Measurements from ENCODE around the gene CLCF1. TPM values are rescaled to one million over a fixed set of nuclear protein-coding genes. Genes with fewer than 3 reads are reported as not detected.
A peak's percentile ranks its signal among the peaks of the same experiment; 100 is the strongest.
"Not testable (repeated sequence)": the region's sequence is repeated elsewhere in the genome, so short reads cannot be mapped to it uniquely, and the experiment has no call there.

CLCF1 gene
- total and polyA plus RNA-seq, 7 donors, result 0.92 to 49.8 (median 4.3) TPM

- TF ChIP-seq POLR2A (IDR thresholded peaks at IDR 0.05) (no peak), EP300 (IDR thresholded peaks at IDR 0.05) (no peak), POLR2AphosphoS5 (IDR thresholded peaks at IDR 0.05) (no peak)
- TF ChIP-seq, protein P1, sequence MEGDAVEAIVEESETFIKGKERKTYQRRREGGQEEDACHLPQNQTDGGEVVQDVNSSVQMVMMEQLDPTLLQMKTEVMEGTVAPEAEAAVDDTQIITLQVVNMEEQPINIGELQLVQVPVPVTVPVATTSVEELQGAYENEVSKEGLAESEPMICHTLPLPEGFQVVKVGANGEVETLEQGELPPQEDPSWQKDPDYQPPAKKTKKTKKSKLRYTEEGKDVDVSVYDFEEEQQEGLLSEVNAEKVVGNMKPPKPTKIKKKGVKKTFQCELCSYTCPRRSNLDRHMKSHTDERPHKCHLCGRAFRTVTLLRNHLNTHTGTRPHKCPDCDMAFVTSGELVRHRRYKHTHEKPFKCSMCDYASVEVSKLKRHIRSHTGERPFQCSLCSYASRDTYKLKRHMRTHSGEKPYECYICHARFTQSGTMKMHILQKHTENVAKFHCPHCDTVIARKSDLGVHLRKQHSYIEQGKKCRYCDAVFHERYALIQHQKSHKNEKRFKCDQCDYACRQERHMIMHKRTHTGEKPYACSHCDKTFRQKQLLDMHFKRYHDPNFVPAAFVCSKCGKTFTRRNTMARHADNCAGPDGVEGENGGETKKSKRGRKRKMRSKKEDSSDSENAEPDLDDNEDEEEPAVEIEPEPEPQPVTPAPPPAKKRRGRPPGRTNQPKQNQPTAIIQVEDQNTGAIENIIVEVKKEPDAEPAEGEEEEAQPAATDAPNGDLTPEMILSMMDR (IDR thresholded peaks at IDR 0.05), result no peak
- no peaks in the 10 kb centered on the region for H3K9me3 ChIP-seq
- no peak for DNase-seq
- WGBS, 2 donors, result 82 to 83% methylated on average over 3 of the region's 3 CpGs
- H3K27me3 ChIP-seq, result no peaks in the 10 kb centered on the region
- H3K27ac ChIP-seq, result no peak overlapping the region
- peaks cover 0 to 4% (median 0%) of the 10 kb centered on the region in 4 donors for H3K36me3 ChIP-seq
- intact Hi-C loops (cut with DNase I), result no loop called here
- no peak overlapping the region for H3K4me3 ChIP-seq
- H3K4me1 ChIP-seq, result peaks cover 0 to 34% (median 26%) of the 10 kb centered on the region in 4 donors
These were observed 53.4 kb downstream of the CLCF1 start for GRCh38 chr11:67320011-67320410.

DNA sequence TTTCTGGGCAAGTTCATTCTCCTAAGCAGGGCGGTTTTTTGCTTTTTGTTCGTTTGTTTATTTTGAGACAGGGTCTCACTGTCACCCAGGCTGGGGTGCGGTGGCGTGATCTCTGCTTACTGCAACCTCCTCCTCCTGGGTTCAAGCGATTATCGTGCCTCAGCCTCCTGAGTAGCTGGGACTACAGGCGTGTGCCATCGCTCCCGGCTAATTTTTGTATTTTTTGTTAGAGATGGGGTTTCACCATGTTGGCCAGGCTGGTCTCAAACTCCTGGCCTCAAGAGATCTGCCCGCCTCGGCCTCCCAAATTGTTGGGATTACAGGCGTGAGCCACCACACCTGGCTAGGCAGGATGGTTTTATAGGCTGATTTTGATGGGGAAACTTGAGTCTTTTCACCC is 54.5 kb downstream of the CLCF1 start:
- not testable (repeated sequence) for H3K36me3 ChIP-seq, H3K9me3 ChIP-seq, H3K4me3 ChIP-seq, H3K27ac ChIP-seq, H3K27me3 ChIP-seq, DNase-seq
- WGBS, 2 donors, result 77 to 91% methylated on average over 12 of the region's 12 CpGs
- peaks cover 0 to 34% (median 26%) of the 10 kb centered on the region in 4 donors for H3K4me1 ChIP-seq
- intact Hi-C loops (cut with DNase I), result loop anchor here (5.0 kb wide), 1 partner anchor 237 kb away; no protein-coding TSS in a partner anchor

GRCh38 chr11:67317888-67318555 is 55.4 kb downstream of the CLCF1 start:
- Histone ChIP-seq H3K4me1 (peaks cover 0 to 34% (median 26%) of the 10 kb centered on the region in 4 donors), H3K4me3 (peak overlapping the region; percentile 53 to 80 (median 72)), H3K27ac (peak overlapping the region; percentile 85 to 98 (median 90)), H3K9me3 (no peaks in the 10 kb centered on the region), H3K27me3 (no peaks in the 10 kb centered on the region), H3K36me3 (no peaks in the 10 kb centered on the region)
- no peak for TF ChIP-seq POLR2A (IDR thresholded peaks at IDR 0.05)
- TF ChIP-seq POLR2AphosphoS5 (IDR thresholded peaks at IDR 0.05), result no peak
- TF ChIP-seq, protein P1 (IDR thresholded peaks at IDR 0.05), result no peak
- no peak for TF ChIP-seq EP300 (IDR thresholded peaks at IDR 0.05)
- WGBS, 2 donors, result 0 to 1% methylated on average over 53 of the region's 53 CpGs
- no peak for DNase-seq
- intact Hi-C loops (cut with DNase I), result loop anchor here (1.0 to 5.0 kb wide), 3 partner anchors 29 to 236 kb away; partner anchors contain the start of genes ANKRD13D and GRK2

GRCh38 chr11:67317205-67317887 is 56.1 kb downstream of the CLCF1 start:
- H3K9me3 ChIP-seq, result no peaks in the 10 kb centered on the region
- TF ChIP-seq POLR2AphosphoS5 (IDR thresholded peaks at IDR 0.05), result peak; percentile 19 to 78 (median 51)
- TF ChIP-seq POLR2A (IDR thresholded peaks at IDR 0.05), result peak in 1 of 2 donors; percentile 83
- TF ChIP-seq EP300 (IDR thresholded peaks at IDR 0.05), result no peak
- TF ChIP-seq, protein P1 (IDR thresholded peaks at IDR 0.05), result peak; percentile 94 to 100 (median 98)
- intact Hi-C loops (cut with DNase I), result loop anchor here (1.0 to 5.0 kb wide), 3 partner anchors 29 to 235 kb away; partner anchors contain the start of genes ANKRD13D and GRK2
- H3K4me1 ChIP-seq, result peaks cover 0 to 34% (median 26%) of the 10 kb centered on the region in 4 donors
- H3K27me3 ChIP-seq, result no peaks in the 10 kb centered on the region
- DNase-seq, result peak; percentile 97
- H3K27ac ChIP-seq, result peak overlapping the region; percentile 85 to 98 (median 90)
- peak overlapping the region; percentile 53 to 80 (median 72) for H3K4me3 ChIP-seq
- no peaks in the 10 kb centered on the region for H3K36me3 ChIP-seq
- WGBS, 2 donors, result 0% methylated on average over 55 of the region's 55 CpGs

GRCh38 chr11:67316882-67317204 is 56.6 kb downstream of the CLCF1 start:
- WGBS, 2 donors, result 1% methylated on average over 10 of the region's 10 CpGs
- H3K9me3 ChIP-seq, result no peaks in the 10 kb centered on the region
- H3K27ac ChIP-seq, result peak overlapping the region; percentile 85 to 98 (median 90)
- intact Hi-C loops (cut with DNase I), result loop anchor here (1.0 to 5.0 kb wide), 3 partner anchors 28 to 235 kb away; partner anchors contain the start of genes ANKRD13D and GRK2
- DNase-seq, result no peak
- H3K27me3 ChIP-seq, result no peaks in the 10 kb centered on the region
- no peaks in the 10 kb centered on the region for H3K36me3 ChIP-seq
- H3K4me1 ChIP-seq, result peaks cover 0 to 34% (median 26%) of the 10 kb centered on the region in 4 donors
- TF ChIP-seq EP300 (IDR thresholded peaks at IDR 0.05) (no peak), POLR2AphosphoS5 (IDR thresholded peaks at IDR 0.05) (no peak), POLR2A (IDR thresholded peaks at IDR 0.05) (no peak)
- TF ChIP-seq, protein P1 (IDR thresholded peaks at IDR 0.05), result no peak
- peak overlapping the region; percentile 53 to 80 (median 72) for H3K4me3 ChIP-seq
